Measurements from ENCODE around the gene NR5A2.

NR5A2 gene

DNA sequence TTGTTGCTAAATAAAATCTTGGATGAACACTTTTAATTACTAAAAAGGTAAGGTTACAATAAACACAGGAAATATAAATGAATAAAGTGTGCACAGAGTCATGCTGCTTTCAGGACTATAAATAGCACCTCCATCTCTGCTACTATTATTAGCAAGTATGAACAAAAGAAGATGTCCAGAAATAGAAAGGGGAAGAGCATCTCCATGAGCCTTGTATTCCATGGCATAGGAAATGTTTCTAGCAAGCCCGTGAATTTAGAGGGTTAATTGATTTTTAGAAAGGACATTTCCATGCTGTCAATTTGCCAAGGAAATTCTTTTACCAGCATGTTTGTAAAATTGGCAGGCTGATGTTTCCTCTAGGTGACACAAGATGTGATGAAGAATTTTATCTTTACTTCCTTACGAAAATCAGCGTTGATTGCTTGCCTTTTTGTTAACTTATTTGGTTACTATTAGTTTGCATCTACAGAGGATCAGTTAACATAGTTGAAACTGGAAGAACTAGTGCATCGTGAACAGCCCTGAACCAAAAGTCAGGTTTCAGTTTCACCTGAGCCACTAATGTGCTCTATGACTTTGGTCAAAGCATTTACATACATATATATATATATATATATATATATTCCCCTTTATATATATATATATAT lies 45.3 kb downstream of the NR5A2 start:
- DNase-seq (ENCODE audit: low read depth), result no peak

DNA sequence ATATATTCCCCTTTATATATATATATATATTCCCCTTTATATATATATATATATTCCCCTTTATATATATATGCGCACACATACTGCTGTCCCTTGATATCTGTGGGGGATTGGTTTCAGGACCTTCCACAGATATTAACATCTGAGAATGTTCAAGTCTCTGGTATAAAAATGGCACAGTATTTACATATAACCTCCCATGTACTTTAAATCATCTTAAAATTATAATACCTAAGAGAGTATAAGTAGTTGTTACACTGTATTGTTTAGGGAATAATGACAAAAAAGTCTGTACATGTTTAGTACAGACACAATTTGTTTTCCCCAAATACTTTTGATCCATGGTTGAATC lies 45.8 kb downstream of the NR5A2 start:
- DNase-seq (ENCODE audit: low read depth), result no peak

DNA sequence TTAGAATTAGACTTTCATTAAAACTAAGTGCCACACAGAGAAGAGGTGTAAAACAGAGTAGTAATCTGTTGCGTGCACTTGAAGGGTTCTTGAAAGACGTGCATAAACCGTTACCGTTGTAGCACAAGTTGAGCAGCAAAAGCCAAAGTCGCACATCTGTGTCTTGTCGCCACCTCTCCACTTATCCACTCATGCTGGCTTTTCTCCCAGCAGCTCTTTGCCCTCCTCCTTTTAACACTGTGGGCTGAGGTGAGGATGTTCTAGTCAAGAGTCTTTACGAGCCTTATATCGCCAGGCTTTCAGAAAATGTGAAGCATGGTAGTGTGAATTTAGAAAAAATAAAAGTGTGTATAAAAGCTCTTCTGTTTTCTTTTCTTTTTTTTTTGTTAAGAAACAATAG lies 48.0 kb downstream of the NR5A2 start:
- DNase-seq (ENCODE audit: low read depth), result no peak

DNA sequence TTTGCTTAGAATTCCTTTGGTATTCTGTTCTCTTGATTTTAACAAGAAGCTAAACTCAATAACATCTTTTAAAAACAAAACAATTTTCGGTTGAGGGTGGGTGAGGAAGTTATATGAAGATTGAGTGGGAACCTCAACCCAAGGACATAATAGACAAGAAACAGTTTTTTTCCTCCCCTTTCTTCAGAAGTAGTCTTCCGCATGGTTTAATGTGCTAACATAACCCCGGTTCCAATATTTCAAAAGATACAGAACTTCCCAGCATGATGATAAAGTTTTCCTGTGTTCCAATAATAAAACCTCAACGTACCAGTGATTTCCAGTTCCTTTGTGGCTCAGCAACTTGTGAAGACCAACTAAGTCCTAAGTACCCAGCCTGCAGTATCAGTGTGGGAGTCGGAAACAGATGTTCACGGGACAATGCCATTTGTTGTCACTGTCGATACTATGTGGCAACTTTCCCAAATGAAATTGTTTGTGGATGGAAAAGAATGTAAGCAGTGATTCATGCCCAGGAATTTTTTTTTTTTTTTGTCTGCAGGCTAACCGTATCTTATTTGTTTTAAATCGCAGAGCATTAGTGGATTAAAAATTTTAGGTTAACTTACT lies 48.5 kb downstream of the NR5A2 start:
- no peak for DNase-seq (ENCODE audit: low read depth)

DNA sequence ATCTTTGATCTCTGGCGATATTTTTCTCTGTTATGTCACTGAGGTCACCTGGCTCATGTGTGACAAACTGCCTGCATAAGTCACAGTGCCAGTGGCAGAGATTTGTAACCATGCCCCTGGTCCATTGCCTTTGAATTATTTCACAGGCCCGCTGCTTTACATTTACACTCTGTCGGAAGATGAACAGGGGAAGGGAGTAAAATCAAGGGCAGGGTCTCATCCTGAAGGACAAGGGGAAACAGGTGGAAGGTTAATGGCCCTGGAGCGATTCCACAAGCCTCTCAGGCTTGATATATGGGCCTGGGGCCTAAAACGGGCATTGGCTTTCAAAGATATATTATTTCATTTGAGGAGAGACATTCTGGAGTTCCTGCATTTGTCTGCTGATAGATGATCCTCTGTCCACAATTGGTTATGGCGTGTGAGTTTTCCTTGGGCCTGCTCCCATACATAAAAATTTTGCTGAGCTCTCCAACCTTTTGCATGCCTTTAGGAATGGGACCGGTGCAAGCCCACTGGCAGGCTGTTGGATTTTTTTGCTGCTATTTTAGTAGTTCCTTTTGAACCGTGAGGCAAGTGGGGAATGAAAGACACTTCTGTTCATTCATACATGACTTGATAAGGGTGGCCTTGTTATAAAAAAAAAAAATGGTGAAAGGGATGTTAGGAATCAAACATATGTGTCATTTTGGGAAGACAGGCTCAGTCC lies 51.9 kb downstream of the NR5A2 start:
- DNase-seq (ENCODE audit: low read depth), result no peak

DNA sequence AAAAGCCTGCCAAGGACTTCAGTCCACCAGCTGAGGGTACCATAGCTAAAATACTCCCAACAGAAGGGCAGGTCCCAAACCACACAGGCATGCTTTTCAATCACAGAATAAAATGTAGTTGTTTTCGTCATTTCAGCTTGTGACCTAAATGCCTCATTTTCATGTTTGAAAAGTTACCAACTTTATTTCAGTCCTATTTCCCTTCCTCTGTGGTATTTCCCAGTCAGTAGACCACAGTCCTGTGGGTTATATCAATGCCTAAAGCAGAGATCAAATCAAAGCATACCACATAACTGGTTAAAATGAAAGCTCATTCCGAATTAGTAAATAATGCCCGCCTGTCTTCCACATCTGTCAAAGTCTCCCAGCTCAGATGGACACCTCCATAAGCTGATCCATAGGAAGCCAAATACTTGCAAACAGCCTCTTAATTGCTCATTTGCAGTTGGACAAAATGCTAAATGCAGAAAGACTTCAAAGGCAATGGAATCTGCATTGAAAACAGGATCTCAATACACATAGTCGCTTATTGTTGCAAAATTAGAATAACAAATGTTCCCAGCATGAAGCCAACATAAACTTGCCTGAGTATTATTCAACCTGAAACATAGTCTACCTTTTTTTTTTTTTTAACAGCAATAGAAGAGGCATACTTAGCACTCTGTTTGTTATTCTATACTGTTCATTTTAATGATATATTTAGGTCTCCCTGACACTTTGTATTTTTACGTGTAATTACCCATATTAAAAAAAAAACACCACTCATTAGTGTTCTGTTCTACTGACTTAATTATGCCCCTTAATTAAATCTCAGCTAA lies 53.9 kb downstream of the NR5A2 start:
- DNase-seq (ENCODE audit: low read depth), result no peak

DNA sequence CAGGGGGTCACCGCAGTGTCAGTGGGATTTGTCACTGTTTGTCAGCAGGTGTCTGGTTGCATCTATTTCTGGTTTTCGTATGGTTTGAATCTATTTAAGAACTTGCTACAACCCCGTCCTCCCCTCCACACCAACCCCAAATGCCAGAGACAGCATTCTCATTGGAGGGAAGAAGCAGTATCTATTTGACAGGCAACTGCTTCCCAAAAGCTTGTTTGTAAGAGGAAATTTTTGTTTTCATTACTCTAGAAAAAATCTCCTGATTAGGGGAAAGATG lies 54.4 kb downstream of the NR5A2 start:
- DNase-seq (ENCODE audit: low read depth), result no peak

DNA sequence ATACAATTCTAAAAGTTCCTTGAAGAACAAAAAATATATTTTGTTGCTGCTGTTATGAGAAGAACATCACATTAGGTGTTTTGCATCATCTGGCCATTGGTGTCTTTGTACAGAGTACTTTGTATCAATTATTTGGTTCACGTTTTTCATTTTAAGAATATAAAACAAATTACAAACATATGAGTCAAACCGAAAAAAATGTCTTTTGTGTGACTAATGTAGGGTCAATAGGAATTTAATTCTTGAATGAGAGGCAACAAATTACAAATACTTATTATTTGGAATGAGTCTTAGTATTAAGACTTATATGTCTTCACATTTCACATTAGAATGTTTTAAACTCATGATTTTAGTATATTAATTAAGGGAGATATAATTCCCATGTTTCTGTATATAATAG lies 54.8 kb downstream of the NR5A2 start:
- no peak for DNase-seq (ENCODE audit: low read depth)

DNA sequence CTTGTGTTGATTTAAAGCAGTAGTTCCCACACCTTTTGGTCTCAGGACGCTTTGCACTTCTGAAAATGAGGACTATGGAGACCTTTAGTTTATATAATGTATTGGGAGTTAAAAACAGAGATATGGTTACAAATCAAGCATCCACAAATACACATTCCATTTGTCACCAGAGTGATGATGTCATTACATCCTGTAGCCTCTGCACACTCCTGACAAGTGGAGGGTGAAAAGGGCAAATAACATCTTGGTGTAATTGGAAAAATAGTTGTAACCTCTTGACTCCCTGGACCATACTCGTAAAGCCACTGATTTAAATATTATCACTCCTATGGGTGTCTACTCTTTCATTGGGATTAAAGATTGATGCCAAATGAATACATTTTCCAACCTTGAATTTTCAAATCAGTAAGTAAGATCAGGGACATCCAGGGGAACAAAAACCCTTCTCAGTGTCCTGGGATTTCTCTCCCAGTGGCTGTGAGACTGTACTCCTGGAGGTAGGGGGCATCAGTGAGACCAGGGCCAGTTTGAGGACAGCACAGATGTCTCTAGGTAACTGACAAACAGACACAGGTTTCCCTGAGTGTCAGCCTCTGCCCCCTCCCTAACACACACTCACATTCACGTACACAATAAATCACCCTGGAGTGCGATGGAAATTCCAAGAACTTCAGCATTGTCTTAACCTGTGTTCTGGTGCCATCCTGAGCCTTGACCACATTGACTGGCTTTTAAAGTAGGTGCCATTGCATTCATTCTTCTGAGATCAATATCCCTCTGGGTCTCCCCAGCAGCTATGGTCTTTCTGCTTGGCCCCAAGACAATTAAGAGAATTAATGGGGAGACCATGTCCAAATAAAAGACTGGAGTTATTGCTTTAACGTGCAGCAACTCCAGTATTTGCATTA lies 63.0 kb downstream of the NR5A2 start:
- no peak for DNase-seq (ENCODE audit: low read depth)

DNA sequence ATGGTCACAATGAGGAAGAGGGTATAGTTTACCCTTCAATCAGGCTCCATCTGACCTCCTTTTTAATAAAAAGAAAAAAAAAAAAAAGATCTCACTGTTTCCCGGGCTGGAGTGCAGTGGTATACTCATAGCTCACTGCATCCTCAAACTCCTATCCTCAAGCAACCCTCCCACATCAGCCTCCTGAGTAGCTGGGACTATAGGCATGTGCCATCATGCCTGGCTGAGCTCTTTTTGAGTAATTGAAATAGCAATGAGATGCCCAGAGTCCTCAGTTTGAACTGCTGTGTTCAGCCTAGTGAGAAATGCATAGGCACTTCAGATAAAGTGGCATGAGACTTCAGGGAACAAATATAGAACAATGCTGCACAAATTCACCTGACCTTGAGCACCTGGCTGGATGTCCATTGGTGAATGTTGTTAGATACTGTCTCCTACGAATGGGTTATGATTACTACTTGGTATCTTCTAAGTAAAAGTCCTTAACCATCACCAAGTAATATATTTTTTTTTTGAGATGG lies 67.6 kb downstream of the NR5A2 start:
- DNase-seq (ENCODE audit: low read depth), result no peak

DNA sequence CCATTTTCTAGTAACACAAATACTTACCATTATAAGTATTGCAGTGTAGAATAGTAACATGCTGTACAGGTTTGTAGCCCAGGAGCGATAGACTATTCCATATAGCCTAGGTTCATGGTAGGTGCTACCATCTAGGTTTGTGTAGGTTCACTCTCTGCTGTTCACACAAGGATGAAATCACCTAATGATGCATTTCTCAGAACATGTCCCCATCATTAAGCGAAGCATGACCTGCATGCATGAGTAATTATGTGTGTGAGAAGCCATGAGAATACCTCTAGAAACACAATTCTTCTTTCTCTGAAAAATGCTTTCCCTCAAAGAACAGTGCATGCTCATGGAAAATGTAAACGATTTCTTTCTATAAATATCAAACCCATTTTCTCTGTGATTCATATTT lies 69.3 kb downstream of the NR5A2 start:
- no peak for DNase-seq (ENCODE audit: low read depth)

DNA sequence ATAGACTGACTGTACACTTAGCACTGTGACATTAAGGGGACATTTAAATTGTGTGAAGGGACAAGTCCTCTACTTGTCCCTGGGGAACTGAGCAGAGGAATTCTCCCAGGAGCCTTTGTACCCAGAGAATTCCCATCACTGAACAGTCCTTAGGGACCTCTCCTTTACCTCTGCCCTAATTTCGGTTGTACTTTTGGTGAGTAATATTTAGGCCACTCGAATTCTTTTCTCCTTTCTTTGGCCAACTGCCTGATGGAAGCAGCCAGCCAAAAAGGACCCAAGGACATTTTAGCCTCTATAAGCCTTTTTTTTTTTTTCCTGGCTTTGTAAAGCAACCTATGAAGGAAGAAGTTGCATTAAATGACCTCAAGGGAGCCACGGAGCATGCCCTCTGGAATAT lies 71.5 kb downstream of the NR5A2 start:
- no peak for DNase-seq (ENCODE audit: low read depth)

DNA sequence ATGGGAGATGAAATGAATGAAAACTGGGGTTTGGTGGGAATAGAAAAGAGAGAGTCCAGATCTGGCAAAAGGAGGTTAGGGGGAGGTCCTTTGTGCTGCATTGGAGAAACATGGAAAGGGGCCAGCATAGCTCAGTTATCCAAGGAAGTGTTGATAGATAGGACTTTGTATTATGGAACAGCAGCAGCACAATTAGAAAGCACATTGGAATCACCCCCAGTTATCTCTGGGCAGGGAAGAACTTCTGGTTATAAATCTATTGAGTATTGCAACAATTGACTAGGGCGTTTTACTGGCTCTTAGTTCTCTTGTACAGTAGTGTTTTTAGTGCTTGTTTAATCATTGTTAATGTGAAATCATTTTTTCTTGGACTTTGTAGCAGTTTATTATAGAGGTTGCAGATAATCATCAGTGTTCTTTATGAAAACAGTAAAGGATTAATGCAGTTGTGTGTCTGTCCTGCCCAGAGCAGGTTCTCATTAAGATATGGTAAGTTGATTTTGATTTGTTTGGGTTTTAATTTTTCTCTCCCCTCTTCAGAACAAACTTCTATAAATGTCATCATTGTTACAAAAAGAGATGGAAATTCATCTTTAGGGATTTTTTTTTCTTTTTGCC lies 76.6 kb downstream of the NR5A2 start:
- no peak for DNase-seq (ENCODE audit: low read depth)

DNA sequence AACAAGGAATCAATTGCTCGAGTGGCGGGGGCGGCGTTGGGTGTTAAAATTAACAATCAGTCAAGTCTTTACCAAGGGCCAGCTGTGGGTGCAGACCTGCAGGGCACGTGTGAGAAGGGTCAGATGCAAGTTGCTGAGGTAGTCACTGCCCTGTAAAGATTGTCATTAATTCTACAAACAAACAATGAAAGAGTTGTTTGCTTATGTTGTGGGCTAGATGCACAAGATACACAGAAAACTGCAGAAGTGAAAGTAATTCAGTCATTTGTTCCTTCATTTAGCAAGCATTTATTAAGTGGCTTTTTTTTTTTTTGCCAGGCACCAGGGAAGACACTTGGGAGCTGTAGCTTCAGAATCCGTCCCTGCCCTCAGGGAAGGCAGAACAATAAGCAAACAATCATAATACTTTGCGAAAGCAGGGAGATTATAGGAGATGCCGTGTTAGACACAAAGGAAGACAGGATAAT lies 79.5 kb downstream of the NR5A2 start:
- DNase-seq (ENCODE audit: low read depth), result no peak

DNA sequence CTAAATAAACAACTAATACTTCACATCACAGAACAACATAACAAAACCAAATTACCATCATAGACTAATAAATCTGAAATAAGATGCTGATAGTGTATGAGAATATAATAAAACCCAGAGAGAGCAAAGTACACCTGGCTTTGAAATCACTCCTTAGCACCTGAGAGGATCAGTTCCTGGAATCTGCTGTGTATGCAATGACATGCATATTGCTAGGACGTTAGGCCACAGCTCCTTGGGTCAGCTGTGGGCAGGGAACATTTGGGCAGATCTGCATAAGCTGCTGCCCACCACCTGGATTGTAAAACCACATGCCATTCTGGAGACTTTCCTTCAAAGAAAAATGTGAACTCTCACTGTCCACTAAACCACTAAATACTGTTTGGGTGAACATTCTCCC lies 81.1 kb downstream of the NR5A2 start:
- no peak for DNase-seq (ENCODE audit: low read depth)

DNA sequence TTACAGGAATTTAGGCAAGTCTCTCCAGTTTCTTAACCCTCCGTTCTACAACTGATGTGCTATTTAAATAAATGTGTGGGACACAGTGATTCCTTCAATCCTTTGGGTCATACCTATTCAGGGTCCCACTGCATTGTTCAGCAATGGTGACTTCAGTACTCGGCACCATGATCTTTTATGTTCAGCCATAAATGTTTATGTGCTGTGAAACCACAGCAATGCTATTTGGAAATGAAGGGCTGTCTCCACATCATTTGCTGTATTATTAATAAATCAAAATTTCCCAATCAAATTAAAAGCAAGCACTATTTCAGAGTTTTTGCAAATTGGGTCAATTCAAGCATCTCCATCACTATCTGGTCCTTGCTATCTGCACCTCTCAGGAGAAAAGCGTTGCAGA lies 84.8 kb downstream of the NR5A2 start:
- DNase-seq (ENCODE audit: low read depth), result no peak

DNA sequence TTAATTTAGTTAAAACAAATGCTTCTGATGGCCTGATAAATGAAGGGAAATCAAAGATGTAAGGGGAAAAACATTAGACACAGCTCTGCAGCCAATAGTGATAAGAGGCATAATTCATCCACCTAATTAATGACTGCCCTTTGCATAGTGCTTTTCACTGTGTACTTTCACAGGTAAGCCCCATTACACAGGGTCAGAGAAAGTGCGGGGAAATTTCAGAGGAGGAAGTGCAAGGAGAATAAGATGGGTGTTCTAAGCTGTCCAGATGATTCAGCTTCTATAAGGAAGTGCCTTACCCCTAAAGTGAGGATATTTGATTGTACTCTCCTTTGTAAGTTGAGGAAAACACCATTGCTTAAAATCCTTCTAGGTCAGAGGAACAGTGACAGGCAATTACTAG lies 88.0 kb downstream of the NR5A2 start:
- DNase-seq (ENCODE audit: low read depth), result no peak

DNA sequence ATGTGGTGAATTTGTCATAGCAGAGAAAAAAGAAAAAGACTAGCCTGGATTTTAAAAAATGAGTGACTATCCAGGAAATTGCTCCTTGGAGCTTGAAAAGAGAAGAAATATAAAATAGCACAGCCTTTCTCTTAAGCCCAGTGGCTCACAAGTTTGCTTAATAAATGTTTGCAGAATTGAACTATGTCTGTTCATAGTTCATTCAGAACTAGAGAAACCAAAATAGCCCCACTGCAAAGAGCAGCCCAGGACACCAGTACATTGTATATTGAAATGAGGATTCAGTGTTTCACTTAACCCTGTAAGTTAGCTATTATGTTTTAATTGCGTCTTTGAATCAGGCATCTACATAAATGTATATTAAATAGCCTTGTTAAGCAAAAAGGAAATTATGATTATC lies 88.8 kb downstream of the NR5A2 start:
- no peak for DNase-seq (ENCODE audit: low read depth)

DNA sequence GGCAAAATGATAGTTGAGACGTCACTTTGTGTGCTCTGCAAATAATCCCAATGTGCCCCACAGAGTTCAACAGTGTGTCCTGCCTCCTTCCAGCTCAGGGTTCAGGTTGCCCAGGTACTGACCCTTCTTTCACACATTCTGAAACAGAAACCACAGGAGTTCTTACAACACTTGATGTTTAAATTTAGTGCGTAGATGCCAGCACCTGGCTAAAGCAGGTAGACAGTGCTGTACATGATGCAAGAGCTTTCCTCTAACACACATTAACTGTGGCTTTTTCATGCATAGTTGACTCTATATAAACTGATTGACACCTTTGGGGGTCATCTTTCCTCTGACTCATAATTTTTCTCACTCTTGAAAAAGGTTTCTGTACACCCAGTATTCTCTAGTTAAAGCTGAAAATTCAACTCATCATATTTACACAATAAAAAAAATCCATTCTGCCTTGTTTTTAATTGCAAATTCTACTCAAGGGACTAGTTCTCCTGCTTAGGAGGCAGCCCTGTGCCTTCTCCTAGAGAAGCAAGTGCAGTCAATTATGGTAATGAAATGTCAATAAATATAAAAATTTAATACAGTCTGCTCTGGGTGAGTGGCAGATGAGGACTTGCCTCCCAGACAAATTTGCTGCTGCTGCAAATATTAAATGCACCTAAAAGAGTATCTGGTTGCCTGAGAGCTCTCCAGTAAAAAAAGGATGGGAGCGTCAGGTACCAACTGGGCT lies 91.4 kb downstream of the NR5A2 start:
- no peak for DNase-seq (ENCODE audit: low read depth)

DNA sequence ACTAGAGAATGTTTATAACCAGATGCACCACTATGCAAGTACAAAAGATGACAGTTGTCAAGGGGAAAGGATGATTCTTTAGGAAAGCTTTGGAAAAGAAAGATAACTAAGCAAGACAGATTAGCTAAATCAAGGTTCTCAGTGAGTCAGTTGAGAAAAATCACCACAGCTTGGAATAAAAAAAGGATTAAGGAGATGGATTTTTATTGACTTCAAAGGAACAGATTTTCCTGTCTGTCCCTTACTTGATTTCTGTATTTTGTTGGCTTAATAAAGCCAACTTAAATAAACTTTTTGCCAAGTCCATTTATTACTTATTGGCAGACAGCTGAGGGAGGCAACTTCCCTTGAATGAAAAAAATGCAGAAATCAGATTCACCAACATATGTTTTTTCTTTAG lies 93.9 kb downstream of the NR5A2 start:
- no peak for DNase-seq (ENCODE audit: low read depth)

DNA sequence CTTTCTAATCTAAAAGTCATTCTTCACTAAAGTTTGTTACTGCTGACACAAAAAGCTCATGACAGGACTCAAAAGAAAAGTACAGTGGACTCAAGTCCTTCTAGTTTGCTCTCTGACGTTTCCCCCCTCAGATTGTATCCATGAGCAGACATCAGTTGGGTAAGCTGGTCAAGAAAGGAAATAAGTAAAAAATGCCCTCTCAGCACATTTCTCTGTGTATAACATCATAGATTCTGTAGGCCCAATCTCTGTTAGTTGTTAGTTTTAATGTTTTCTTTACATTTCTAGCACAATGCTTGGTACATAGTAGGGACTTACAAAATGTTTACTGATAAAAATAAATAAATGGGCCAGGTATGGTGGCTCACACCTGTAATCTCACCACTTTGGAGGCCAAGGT lies 96.8 kb downstream of the NR5A2 start:
- no peak for DNase-seq (ENCODE audit: low read depth)

Measured in stimulated activated CD8-positive, alpha-beta memory T cell treated with anti-CD3 and anti-CD28 coated beads, Interleukin-12 subunit alpha, Interleukin-12 subunit beta, amount 100 ng/mL, for 4 hours (primary cell).